ENCODE results near the gene RAB8A.
"Not testable (repeated sequence)": the region's sequence is repeated elsewhere in the genome, so short reads cannot be mapped to it uniquely, and the experiment has no call there.

RAB8A gene

GRCh38 chr19:16113727-16114126, 2.0 kb downstream of the RAB8A start:
- no peak for DNase-seq

GRCh38 chr19:16115301-16116039, 3.8 kb downstream of the RAB8A start:
- DNase-seq, result peak; percentile 74

- DNase-seq, result no peak
Observed at GRCh38 chr19:16116067-16116466, 4.4 kb downstream of the RAB8A start.

- no peak for DNase-seq
Observed at GRCh38 chr19:16117594-16118033, 5.9 kb downstream of the RAB8A start.

GRCh38 chr19:16118489-16119033, 6.9 kb downstream of the RAB8A start:
- no peak for DNase-seq

- DNase-seq, result not testable (repeated sequence)
Observed at GRCh38 chr19:16119075-16119857, 7.6 kb downstream of the RAB8A start.

GRCh38 chr19:16121141-16121540, 9.5 kb downstream of the RAB8A start:
- no peak for DNase-seq

GRCh38 chr19:16121967-16122366, 10.3 kb downstream of the RAB8A start:
- DNase-seq, result no peak

- no peak for DNase-seq
Observed at GRCh38 chr19:16124953-16125352, 13.3 kb downstream of the RAB8A start.

- no peak for DNase-seq
Observed at GRCh38 chr19:16125737-16126495, 14.2 kb downstream of the RAB8A start.

GRCh38 chr19:16127080-16127479, 15.4 kb downstream of the RAB8A start:
- DNase-seq, result no peak

GRCh38 chr19:16127776-16128371, 16.2 kb downstream of the RAB8A start:
- no peak for DNase-seq

- DNase-seq, result no peak
Observed at GRCh38 chr19:16131648-16132047, 20.0 kb downstream of the RAB8A start.

- no peak for DNase-seq
Observed at GRCh38 chr19:16133818-16134217, 22.1 kb downstream of the RAB8A start.

GRCh38 chr19:16134510-16134909, 22.8 kb downstream of the RAB8A start:
- no peak for DNase-seq

GRCh38 chr19:16135430-16136127, 23.9 kb downstream of the RAB8A start:
- DNase-seq, result no peak

- DNase-seq, result no peak
Observed at GRCh38 chr19:16136185-16136999, 24.7 kb downstream of the RAB8A start.

GRCh38 chr19:16139752-16140151, 28.1 kb downstream of the RAB8A start:
- DNase-seq, result no peak

GRCh38 chr19:16141043-16141442, 29.4 kb downstream of the RAB8A start:
- DNase-seq, result no peak

- no peak for DNase-seq
Observed at GRCh38 chr19:16142032-16142580, 30.4 kb downstream of the RAB8A start.

Measured in NCI-H446 treated with DMSO at 0.1 percent for 48 hours (cell line).